Right lobe of liver (tissue), 4 donors: Measurements from ENCODE around the gene RPS6KA2.

Source experiments
- CTCF ChIP-seq, 4 donors: fragments of 200-600 bp in 3 of 4; fragments of 450-650 bp in 1 of 4; IDR thresholded peaks; one replicate each; pipeline versions ENCODE4 v1.5.1 to v1.8.0; 2016 to 2022; ENCODE audit warnings: antibody characterized with exemption in 4 of 4, mild to moderate bottlenecking in 2 of 4
- POLR2A ChIP-seq: fragments of 450-650 bp; IDR thresholded peaks from one replicate; pipeline ENCODE4 v1.6.1; 2017; ENCODE audit warnings: antibody characterized with exemption, mild to moderate bottlenecking
- donor health status: DM: no; HTN: no; CAD: no.
- donor health status: DM: no; HTN: no; CAD: no.
- donor health status: DM: no; HTN: yes; CAD: no.

- TF ChIP-seq CTCF (IDR thresholded peaks at IDR 0.05) (no peak), POLR2A (no peak)
Measured at GRCh38 chr6:166387642-166388289, 239.3 kb downstream of the RPS6KA2 start.
